HCT116 (cell line): ENCODE measurements around the gene TAC1. TPM values are rescaled to one million over a fixed set of nuclear protein-coding genes. Genes with fewer than 3 reads are reported as not detected.

Source experiments
- ATAC-seq: fragments of 200-7000 bp; cut with Tn5 transposase; 2 replicates; pipeline ENCODE4 v1.9.1; 2020; ENCODE audit warnings: mild to moderate bottlenecking, moderate library complexity
- BruUV-seq: library from RNA; stranded (reverse); fragments of 400-500 nt; replicated peaks from 2 replicates; lab custom pipeline; 2021; lab: Mats Ljungman, UMichigan
- CTCF ChIA-PET: fragments of 300-600 bp; sonication (Branson Sonifier 250); formaldehyde crosslinking; loops from one replicate; lab custom pipeline; 2021; ENCODE audit warnings: antibody characterized with exemption; lab: Charles Lee
- POLR2A ChIA-PET: fragments of 300-600, 350-600 bp; sonication (Branson Sonifier 250); formaldehyde crosslinking; loops from one replicate; lab custom pipeline; 2021; ENCODE audit warnings: antibody characterized with exemption; lab: Charles Lee
- RAD21 ChIA-PET, 2 experiments: fragments of 300-600 bp; sonication (Branson Sonifier 250); formaldehyde crosslinking; loops; one replicate each; lab custom pipeline; 2023; ENCODE audit warnings: low total read pairs in 2 of 2; ENCODE audit not compliant: uncharacterized antibody in 2 of 2, unreplicated experiment in 2 of 2, low non-redundant PET in 1 of 2; lab: Charles Lee
- DNase-seq: peaks from one replicate; pipeline ENCODE4 v3.0.0-alpha.2; 2010; ENCODE audit warnings: low read depth, low spot score
- H2AFZ ChIP-seq: fragments of 200-600 bp; shearing (Covaris generic), sonication (generic); 2 replicates; pipeline ENCODE4 v1.6.1; 2017; ENCODE audit warnings: low read depth, mixed run types, mixed read lengths, antibody characterized with exemption, low read length; ENCODE audit not compliant: poor library complexity, severe bottlenecking
- H3K27ac ChIP-seq: 2 replicates; pipeline ENCODE4 v1.5.1; 2012; ENCODE audit warnings: low read depth, low read length
- H3K27me3 ChIP-seq: fragments of 200-600 bp; sonication (generic); 2 replicates; pipeline ENCODE4 v1.6.1; 2016; ENCODE audit warnings: mixed run types, low read length, mixed read lengths; ENCODE audit not compliant: insufficient read depth
- H3K36me3 ChIP-seq, 2 experiments: fragments of 200-500 bp in 1 of 2; fragments of 200-600 bp in 1 of 2; sonication (Bioruptor generic) in 1 of 2; sonication (generic) in 1 of 2; 2 replicates each; pipeline versions ENCODE4 v1.5.1 to v1.6.1; 2014 to 2016; ENCODE audit warnings: low read length in 2 of 2, inconsistent platforms in 1 of 2, mixed read lengths in 1 of 2, mixed run types in 1 of 2; ENCODE audit not compliant: insufficient read depth in 2 of 2, control insufficient read depth in 1 of 2
- H3K4me1 ChIP-seq, 2 experiments: fragments of 200-600 bp in 1 of 2; sonication (generic) in 1 of 2; 2 replicates each; pipeline versions ENCODE4 v1.5.1 to v1.6.1; 2012 to 2017; ENCODE audit warnings: low read length in 2 of 2, inconsistent platforms in 1 of 2, mild to moderate bottlenecking in 1 of 2, mixed read lengths in 1 of 2, mixed run types in 1 of 2, moderate library complexity in 1 of 2; ENCODE audit not compliant: insufficient read depth in 2 of 2, control insufficient read depth in 1 of 2
- H3K4me2 ChIP-seq: fragments of 200-600 bp; sonication (generic); 2 replicates; pipeline ENCODE4 v1.6.1; 2017; ENCODE audit warnings: mixed run types, low read length, mixed read lengths
- H3K4me3 ChIP-seq, 2 experiments: fragments of 200-600 bp in 1 of 2; sonication (generic) in 1 of 2; replicated peaks in 1 of 2; 2 replicates each; pipeline ENCODE4 v1.5.1; 2011 to 2016; ENCODE audit warnings: low read length in 2 of 2, control low read depth in 1 of 2, low read depth in 1 of 2, mild to moderate bottlenecking in 1 of 2, mixed read lengths in 1 of 2, mixed run types in 1 of 2
- H3K79me2 ChIP-seq: fragments of 200-600 bp; sonication (generic); 2 replicates; pipeline ENCODE4 v1.6.1; 2017; ENCODE audit warnings: mild to moderate bottlenecking, mixed run types, low read length, moderate library complexity, mixed read lengths; ENCODE audit not compliant: insufficient read depth
- H3K9ac ChIP-seq: fragments of 200-600 bp; sonication (generic); 2 replicates; pipeline ENCODE4 v1.6.1; 2016; ENCODE audit warnings: low read length, mixed read lengths
- H3K9me2 ChIP-seq: fragments of 200-600 bp; sonication (generic), shearing (Covaris generic); 2 replicates; pipeline ENCODE4 v1.6.1; 2017; ENCODE audit warnings: mixed run types, mild to moderate bottlenecking, moderate library complexity; ENCODE audit not compliant: insufficient read depth
- H3K9me3 ChIP-seq, 2 experiments: fragments of 200-500 bp in 1 of 2; fragments of 200-600 bp in 1 of 2; sonication (Bioruptor generic) in 1 of 2; sonication (generic) in 1 of 2; 2 replicates each; pipeline ENCODE4 v1.6.1; 2014 to 2017; ENCODE audit warnings: low read length in 2 of 2, mixed read lengths in 2 of 2, inconsistent platforms in 1 of 2, low read depth in 1 of 2, mild to moderate bottlenecking in 1 of 2, mixed run types in 1 of 2, moderate library complexity in 1 of 2; ENCODE audit not compliant: control insufficient read depth in 1 of 2, insufficient read depth in 1 of 2
- H4K20me1 ChIP-seq: fragments of 200-600 bp; sonication (generic), shearing (Covaris generic); 2 replicates; pipeline ENCODE4 v1.6.1; 2017; ENCODE audit warnings: mixed run types, mild to moderate bottlenecking, moderate library complexity; ENCODE audit not compliant: insufficient read depth
- ATF3 ChIP-seq: IDR thresholded peaks from 2 replicates; pipeline ENCODE4 v1.6.1; 2012
- CBX3 ChIP-seq: IDR thresholded peaks from 2 replicates; pipeline ENCODE4 v1.6.1; 2012; ENCODE audit warnings: low read depth
- ELF1 ChIP-seq: IDR thresholded peaks from 2 replicates; pipeline ENCODE4 v1.6.1; 2012; ENCODE audit warnings: low read depth, borderline replicate concordance
- EZH2 ChIP-seq: fragments of 200-600 bp; sonication (generic); IDR thresholded peaks from 2 replicates; pipeline ENCODE4 v1.6.1; 2017; ENCODE audit warnings: antibody characterized with exemption, mixed run types
- EZH2phosphoT487 ChIP-seq: fragments of 200-600 bp; IDR thresholded peaks from 2 replicates; pipeline ENCODE4 v1.6.1; 2018; ENCODE audit warnings: antibody characterized with exemption, borderline replicate concordance
- FOSL1 ChIP-seq: IDR thresholded peaks from 2 replicates; pipeline ENCODE4 v1.6.1; 2012; ENCODE audit warnings: low read depth
- POLR2AphosphoS5 ChIP-seq: IDR thresholded peaks from 2 replicates; pipeline ENCODE4 v1.6.1; 2011; ENCODE audit warnings: mild to moderate bottlenecking, low read depth, low read length, moderate library complexity
- REST ChIP-seq: IDR thresholded peaks from 2 replicates; pipeline ENCODE4 v1.6.1; 2012; ENCODE audit warnings: low read depth
- SIN3A ChIP-seq: IDR thresholded peaks from 2 replicates; pipeline ENCODE4 v1.6.1; 2012; ENCODE audit warnings: low read depth
- SP1 ChIP-seq: IDR thresholded peaks from 2 replicates; pipeline ENCODE4 v1.6.1; 2012; ENCODE audit warnings: low read depth
- SRF ChIP-seq: IDR thresholded peaks from 2 replicates; pipeline ENCODE4 v1.6.1; 2012; ENCODE audit warnings: low read depth
- YY1 ChIP-seq: IDR thresholded peaks from 2 replicates; pipeline ENCODE4 v1.6.1; 2011; ENCODE audit warnings: low read length, low read depth, moderate library complexity, mild to moderate bottlenecking; ENCODE audit not compliant: insufficient replicate concordance; ENCODE audit errors: extremely low read depth
- ZBTB33 ChIP-seq: IDR thresholded peaks from 2 replicates; pipeline ENCODE4 v1.6.1; 2011; ENCODE audit warnings: mild to moderate bottlenecking, low read length, moderate library complexity; ENCODE audit not compliant: insufficient replicate concordance; ENCODE audit errors: extremely low read depth
- ZFX ChIP-seq: fragments of 450-650 bp; IDR thresholded peaks from 2 replicates; pipeline ENCODE4 v1.6.1; 2017
- ZNF274 ChIP-seq: fragments of 200-500 bp; sonication (Bioruptor generic); IDR thresholded peaks from 2 replicates; pipeline ENCODE4 v1.6.1; 2014; ENCODE audit warnings: mild to moderate bottlenecking, low read depth, low read length, inconsistent platforms
- intact Hi-C: fragments of 100-400 bp; cut with micrococcal nuclease; formaldehyde crosslinking; loops from 2 replicates; pipeline ENCODE4 v1.10.0; 2022
- total RNA-seq: library from RNA; stranded (reverse); gene quantifications from one replicate; pipeline ENCODE4 v1.2.1, GENCODE V29; 2021; ENCODE audit not compliant: unreplicated experiment

Gene TAC1
- total RNA-seq, 1 experiment from 2014 or later: not detected

- intact Hi-C loops: no loop called here
- Histone ChIP-seq H3K4me3 (no peak overlapping the region), H3K27ac (no peak overlapping the region), H4K20me1 (no peaks in the 10 kb centered on the region), H3K27me3 (no peaks in the 10 kb centered on the region; the same call in none of the 2 replicates), H3K9me3 (no peaks in the 10 kb centered on the region), H3K9me2 (no peaks in the 10 kb centered on the region), H2AFZ (no peak overlapping the region), H3K36me3 (no peaks in the 10 kb centered on the region), H3K4me2 (no peak overlapping the region), H3K79me2 (no peaks in the 10 kb centered on the region), H3K4me1 (no peaks in the 10 kb centered on the region), H3K9ac (no peak overlapping the region)
- ChIA-PET POLR2A (no interaction called here), CTCF (no interaction called here), RAD21 (no interaction called here)
- DNase-seq (no peak), ATAC-seq (no peak)
- TF ChIP-seq ZBTB33 (no peak), SRF (no peak), FOSL1 (no peak)
- BruUV-seq: no TSS peak
Observed at GRCh38 chr7:97722386-97722785, 9.5 kb upstream of the TAC1 start.

- ATAC-seq: no peak
- TF ChIP-seq ZFX (no peak), ELF1 (no peak), POLR2AphosphoS5 (no peak), EZH2 (no peak), CBX3 (no peak), EZH2phosphoT487 (no peak), ATF3 (no peak), SIN3A (no peak), ZNF274 (no peak), REST (no peak), SP1 (no peak), YY1 (no peak), FOSL1 (no peak)
Observed at GRCh38 chr7:97732565-97733275, 834 bp downstream of the TAC1 start.

More at GRCh38 chr7:97732565-97733275, 834 bp downstream of the TAC1 start:
- H2AFZ ChIP-seq: no peak overlapping the region
- no peaks in the 10 kb centered on the region for H3K9me2 ChIP-seq
- BruUV-seq: no TSS peak
- intact Hi-C loops: no loop called here
- no peaks in the 10 kb centered on the region for H3K9me3 ChIP-seq
- H3K27ac ChIP-seq: no peak overlapping the region
- H3K79me2 ChIP-seq: no peaks in the 10 kb centered on the region
- H3K9ac ChIP-seq: no peak overlapping the region
- H3K4me3 ChIP-seq: no peak overlapping the region
- RAD21 ChIA-PET: no interaction called here
- no peak for DNase-seq
- H3K36me3 ChIP-seq: no peaks in the 10 kb centered on the region
- H3K27me3 ChIP-seq: peaks cover 6% of the 10 kb centered on the region; the same call in 1 of the 2 replicates
- POLR2A ChIA-PET: no interaction called here
- no peak overlapping the region for H3K4me2 ChIP-seq
- CTCF ChIA-PET: no interaction called here
- no peaks in the 10 kb centered on the region for H3K4me1 ChIP-seq
- no peaks in the 10 kb centered on the region for H4K20me1 ChIP-seq
